RWPE2 (cell line): Measurements from ENCODE around the gene WDSUB1.
A peak's percentile ranks its signal among the peaks of the same experiment; 100 is the strongest.

Experiments
- ATAC-seq: fragments of 200-7000 bp; cut with Tn5 transposase; 3 replicates; pipeline ENCODE4 v1.9.1; 2021; ENCODE audit warnings: low read depth
- DNase-seq: peaks from one replicate; pipeline ENCODE4 v3.0.0-alpha.2; 2020; ENCODE audit warnings: low spot score
- H3K27ac ChIP-seq: fragments of 450-650 bp; 2 replicates; pipeline ENCODE4 v1.5.1; 2017; ENCODE audit warnings: mild to moderate bottlenecking; ENCODE audit not compliant: poor library complexity, severe bottlenecking
- H3K27me3 ChIP-seq: fragments of 250-450 bp; sonication (Bioruptor Pico); 2 replicates; pipeline ENCODE4 v1.5.1; 2021; ENCODE audit warnings: mild to moderate bottlenecking, moderate library complexity; ENCODE audit not compliant: insufficient read depth, poor library complexity, severe bottlenecking
- H3K36me3 ChIP-seq: fragments of 250-450 bp; sonication (Bioruptor Pico); 2 replicates; pipeline ENCODE4 v1.5.1; 2020; ENCODE audit warnings: low read depth, mild to moderate bottlenecking, moderate library complexity
- H3K4me1 ChIP-seq: fragments of 250-450 bp; sonication (Bioruptor Pico); 2 replicates; pipeline ENCODE4 v1.5.1; 2021; ENCODE audit warnings: mild to moderate bottlenecking, moderate library complexity; ENCODE audit not compliant: insufficient read depth, poor library complexity, severe bottlenecking
- H3K4me3 ChIP-seq: fragments of 250-450 bp; sonication (Bioruptor Pico); 2 replicates; pipeline ENCODE4 v1.5.1; 2021; ENCODE audit warnings: mild to moderate bottlenecking, moderate library complexity; ENCODE audit not compliant: severe bottlenecking
- H3K9me3 ChIP-seq: fragments of 250-450 bp; sonication (Bioruptor Pico); 2 replicates; pipeline ENCODE4 v1.5.1; 2021; ENCODE audit warnings: mild to moderate bottlenecking, moderate library complexity; ENCODE audit not compliant: severe bottlenecking
- CTCF ChIP-seq: fragments of 450-650 bp; IDR thresholded peaks from one replicate; pipeline ENCODE4 v1.5.1; 2017; ENCODE audit warnings: mild to moderate bottlenecking, moderate library complexity; ENCODE audit not compliant: poor library complexity, severe bottlenecking

WDSUB1 gene

GRCh38 chr2:159267921-159268320 lies 18.6 kb downstream of the WDSUB1 start:
- Histone ChIP-seq H3K36me3 (0 out of 2 replicates have a peak, but pooled peaks cover 5% of the 10 kb centered on the region), H3K4me1 (peaks cover 4% of the 10 kb centered on the region), H3K27me3 (no peaks in the 10 kb centered on the region), H3K4me3 (no peak overlapping the region), H3K9me3 (no peaks in the 10 kb centered on the region), H3K27ac (no peak overlapping the region)
- no peak for TF ChIP-seq CTCF
- no peak for ATAC-seq
- DNase-seq = no peak

GRCh38 chr2:159266554-159266953 lies 19.9 kb downstream of the WDSUB1 start:
- H3K4me1 ChIP-seq = peaks cover 4% of the 10 kb centered on the region

GRCh38 chr2:159265171-159265576 lies 21.3 kb downstream of the WDSUB1 start:
- H3K27ac ChIP-seq = no peak overlapping the region
- no peak overlapping the region for H3K4me3 ChIP-seq
- peak; percentile 33; the same call in 2 of the 3 replicates for ATAC-seq
- H3K4me1 ChIP-seq = peaks cover 4% of the 10 kb centered on the region
- TF ChIP-seq CTCF = no peak
- DNase-seq = no peak
- H3K36me3 ChIP-seq = no peaks in the 10 kb centered on the region
- H3K27me3 ChIP-seq = no peaks in the 10 kb centered on the region
- H3K9me3 ChIP-seq = no peaks in the 10 kb centered on the region

More at GRCh38 chr2:159266554-159266953, 19.9 kb downstream of the WDSUB1 start:
- no peak overlapping the region for H3K27ac ChIP-seq
- ATAC-seq = no peak
- TF ChIP-seq CTCF = no peak
- no peak for DNase-seq
- H3K4me3 ChIP-seq = no peak overlapping the region
- H3K9me3 ChIP-seq = no peaks in the 10 kb centered on the region
- H3K36me3 ChIP-seq = 0 out of 2 replicates have a peak, but pooled peaks cover 5% of the 10 kb centered on the region
- H3K27me3 ChIP-seq = no peaks in the 10 kb centered on the region

- Histone ChIP-seq H3K9me3 (no peaks in the 10 kb centered on the region), H3K4me3 (no peak overlapping the region), H3K4me1 (peaks cover 3% of the 10 kb centered on the region), H3K36me3 (0 out of 2 replicates have a peak, but pooled peaks cover 3% of the 10 kb centered on the region), H3K27me3 (no peaks in the 10 kb centered on the region), H3K27ac (no peak overlapping the region)
- no peak for ATAC-seq
- TF ChIP-seq CTCF = no peak
- no peak for DNase-seq
Measured at GRCh38 chr2:159262904-159263303, 23.6 kb downstream of the WDSUB1 start.

GRCh38 chr2:159262226-159262625 lies 24.3 kb downstream of the WDSUB1 start:
- H3K27me3 ChIP-seq = no peaks in the 10 kb centered on the region
- H3K36me3 ChIP-seq = 0 out of 2 replicates have a peak, but pooled peaks cover 3% of the 10 kb centered on the region
- no peak overlapping the region for H3K4me3 ChIP-seq
- TF ChIP-seq CTCF = no peak
- no peak for DNase-seq
- H3K27ac ChIP-seq = no peak overlapping the region
- no peaks in the 10 kb centered on the region for H3K9me3 ChIP-seq
- H3K4me1 ChIP-seq = no peaks in the 10 kb centered on the region
- ATAC-seq = no peak
